ENCODE measurements around the gene SPSB1.

GRCh38 chr1:9243066-9243739, 49.5 kb upstream of the SPSB1 start:
- TF ChIP-seq CTCF (conservative IDR thresholded peaks at IDR 0.05 in 1 of 2, IDR thresholded peaks at IDR 0.05 in 1 of 2; ENCODE audit: extremely low read depth in 1 of 2, insufficient read depth in 1 of 2, low read depth in 1 of 2, low read length in 2 of 2): no peak
- TF ChIP-seq EZH2 (IDR thresholded peaks at IDR 0.05; ENCODE audit: borderline replicate concordance, low read length): no peak

Measured in mammary epithelial cell (primary cell).